Measurements from ENCODE around the gene PNN. TPM values are rescaled to one million over a fixed set of nuclear protein-coding genes. Genes with fewer than 3 reads are reported as not detected.

The PNN gene
- total RNA-seq, 1 experiment from 2014 or later = 100 TPM

Other genes starting within 250 kb of the PNN start
- gene SEC23A, start 72.0 kb upstream of the PNN start, total RNA-seq (2022) = 90.2 and 108 TPM in 2 replicates
- gene GEMIN2, start 60.9 kb upstream of the PNN start, total RNA-seq (2022) = 26.3 and 31.4 TPM in 2 replicates
- 28.3 and 28.6 TPM in 2 replicates for gene TRAPPC6B, start 4.9 kb upstream of the PNN start, total RNA-seq (2022)
- gene MIA2, start 58.7 kb downstream of the PNN start, total RNA-seq (2022) = 60.4 and 71.5 TPM in 2 replicates

Measured in Caco-2 (cell line).